Lung (tissue), 12 donors: ENCODE results near the gene ZNF830. TPM values are rescaled to one million over a fixed set of nuclear protein-coding genes. Genes with fewer than 3 reads are reported as not detected.
"Not testable (repeated sequence)": the region's sequence is repeated elsewhere in the genome, so short reads cannot be mapped to it uniquely, and the experiment has no call there.

Experiments used
- ATAC-seq: fragments of 200-7000 bp; cut with Tn5 transposase; one replicate; pipeline ENCODE4 v1.9.1; 2020; ENCODE audit warnings: moderate number of reproducible peaks; ENCODE audit not compliant: insufficient read depth, low FRiP score
- DNase-seq, 3 donors: peaks; one replicate each; pipeline ENCODE4 v3.0.0-alpha.2; 2013 to 2017
- H3K27ac ChIP-seq, 2 donors: one replicate each; pipeline ENCODE4 v1.5.1; 2013; ENCODE audit warnings: mild to moderate bottlenecking in 2 of 2, moderate library complexity in 2 of 2, control low read depth in 1 of 2, inconsistent platforms in 1 of 2, low read depth in 1 of 2, low read length in 1 of 2
- H3K27me3 ChIP-seq, 3 donors: one replicate each; pipeline ENCODE4 v1.5.1; 2013; ENCODE audit warnings: low read length in 2 of 3; ENCODE audit not compliant: control insufficient read depth in 3 of 3, insufficient read depth in 3 of 3
- H3K36me3 ChIP-seq, 4 donors: one replicate each; pipeline ENCODE4 v1.5.1; 2013; ENCODE audit warnings: low read length in 4 of 4, mild to moderate bottlenecking in 1 of 4, moderate library complexity in 1 of 4; ENCODE audit not compliant: control insufficient read depth in 4 of 4, insufficient read depth in 4 of 4
- H3K4me1 ChIP-seq, 5 donors: one replicate each; pipeline ENCODE4 v1.5.1; 2013; ENCODE audit warnings: low read length in 5 of 5, mild to moderate bottlenecking in 2 of 5, moderate library complexity in 1 of 5; ENCODE audit not compliant: control insufficient read depth in 5 of 5, insufficient read depth in 5 of 5
- H3K4me3 ChIP-seq: one replicate; pipeline ENCODE4 v1.5.1; 2013; ENCODE audit warnings: mild to moderate bottlenecking, control low read depth, moderate library complexity
- H3K9ac ChIP-seq, 2 donors: one replicate each; pipeline ENCODE4 v1.5.1; 2013; ENCODE audit warnings: low read length in 2 of 2, control low read depth in 1 of 2; ENCODE audit not compliant: insufficient read depth in 1 of 2
- H3K9me3 ChIP-seq, 4 donors: one replicate each; pipeline ENCODE4 v1.5.1; 2013; ENCODE audit warnings: low read length in 3 of 4, mild to moderate bottlenecking in 1 of 4, moderate library complexity in 1 of 4; ENCODE audit not compliant: control insufficient read depth in 4 of 4, insufficient read depth in 3 of 4
- WGBS, 2 donors: extraction: QIAGEN DNeasy Blood & Tissue Kit; methylation state at CpG; one replicate each; pipeline ENCODE4 v1.1.7; 2013; 5-methylcytosine and 5-hydroxymethylcytosine counted together
- polyA plus RNA-seq, 2 donors: library from polyadenylated mRNA; stranded (reverse); fragments of 200-250 nt; gene quantifications; one replicate each; pipeline ENCODE4 v1.2.1, GENCODE V29; 2013
- total RNA-seq, 2 donors: library from RNA; depleted of rRNA in 1 of 2; stranded (reverse); fragments of >200 nt in 1 of 2; gene quantifications; one replicate each; pipeline ENCODE4 v1.2.1, GENCODE V29; 2014 to 2021
- TF ChIP-seq, protein P1 (sequence below): IDR thresholded peaks from 2 replicates; pipeline ENCODE4 v1.5.1; 2012; ENCODE audit warnings: mild to moderate bottlenecking; ENCODE audit errors: control extremely low read depth, extremely low read depth
- donor health status: control.
- donor health status: control.
- donor health status: Bipolar disorder and iron deficiency.
- donor health status: healthy.
- donor health status: DM: yes; HTN: yes; CAD: no.

ZNF830 gene
- total and polyA plus RNA-seq, 4 donors, result 7.8 to 13.2 (median 11.8) TPM

DNA sequence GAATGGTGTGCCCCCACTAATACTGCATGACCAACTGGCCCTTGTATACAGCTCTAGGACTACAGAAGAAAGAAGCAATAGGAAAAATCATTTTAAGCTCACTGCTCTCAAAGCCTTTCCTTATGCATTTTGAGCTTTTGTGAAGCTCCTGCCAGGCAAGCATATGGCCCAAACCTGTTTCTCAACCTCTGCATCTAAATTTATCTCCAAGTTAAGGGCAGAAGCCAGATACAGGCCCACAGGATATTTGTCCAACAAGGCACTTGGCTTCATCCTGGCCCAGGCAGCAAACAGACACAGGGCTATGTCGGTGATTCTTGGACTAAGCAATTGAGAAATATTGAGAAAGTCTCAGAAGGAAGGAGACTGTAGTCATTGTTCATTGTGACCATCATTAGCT lies 44.0 kb upstream of the ZNF830 start:
- TF ChIP-seq, protein P1, sequence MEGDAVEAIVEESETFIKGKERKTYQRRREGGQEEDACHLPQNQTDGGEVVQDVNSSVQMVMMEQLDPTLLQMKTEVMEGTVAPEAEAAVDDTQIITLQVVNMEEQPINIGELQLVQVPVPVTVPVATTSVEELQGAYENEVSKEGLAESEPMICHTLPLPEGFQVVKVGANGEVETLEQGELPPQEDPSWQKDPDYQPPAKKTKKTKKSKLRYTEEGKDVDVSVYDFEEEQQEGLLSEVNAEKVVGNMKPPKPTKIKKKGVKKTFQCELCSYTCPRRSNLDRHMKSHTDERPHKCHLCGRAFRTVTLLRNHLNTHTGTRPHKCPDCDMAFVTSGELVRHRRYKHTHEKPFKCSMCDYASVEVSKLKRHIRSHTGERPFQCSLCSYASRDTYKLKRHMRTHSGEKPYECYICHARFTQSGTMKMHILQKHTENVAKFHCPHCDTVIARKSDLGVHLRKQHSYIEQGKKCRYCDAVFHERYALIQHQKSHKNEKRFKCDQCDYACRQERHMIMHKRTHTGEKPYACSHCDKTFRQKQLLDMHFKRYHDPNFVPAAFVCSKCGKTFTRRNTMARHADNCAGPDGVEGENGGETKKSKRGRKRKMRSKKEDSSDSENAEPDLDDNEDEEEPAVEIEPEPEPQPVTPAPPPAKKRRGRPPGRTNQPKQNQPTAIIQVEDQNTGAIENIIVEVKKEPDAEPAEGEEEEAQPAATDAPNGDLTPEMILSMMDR, result no peak
- Histone ChIP-seq H3K4me3 (no peak overlapping the region), H3K9ac (no peak overlapping the region), H3K27me3 (no peaks in the 10 kb centered on the region), H3K9me3 (no peaks in the 10 kb centered on the region), H3K36me3 (no peaks in the 10 kb centered on the region), H3K4me1 (no peaks in the 10 kb centered on the region), H3K27ac (no peak overlapping the region)
- WGBS, 2 donors, result 89 to 90% methylated on average over 1 of the region's 1 CpG
- ATAC-seq, result no peak
- no peak for DNase-seq

DNA sequence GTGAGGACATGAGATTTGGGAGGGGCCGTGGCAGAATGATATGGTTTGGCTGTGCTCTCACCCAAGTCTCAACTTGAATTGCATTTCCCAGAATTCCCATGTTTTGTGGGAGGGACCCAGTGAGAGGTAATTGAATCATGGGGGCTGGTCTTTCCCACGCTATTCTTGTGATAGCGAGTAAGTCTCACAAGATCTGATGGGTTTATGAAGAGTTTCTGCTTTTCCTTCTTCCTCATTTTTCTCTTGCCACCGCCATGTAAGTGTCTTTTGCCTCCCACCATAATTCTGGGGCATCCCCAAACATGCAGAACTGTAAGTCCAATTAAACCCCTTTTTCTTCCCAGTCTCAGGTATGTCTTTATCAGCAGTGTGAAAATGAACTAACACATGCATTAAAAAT lies 40.7 kb upstream of the ZNF830 start:
- TF ChIP-seq, protein P1, result no peak
- Histone ChIP-seq H3K27me3 (no peaks in the 10 kb centered on the region), H3K27ac (no peak overlapping the region), H3K4me1 (no peaks in the 10 kb centered on the region), H3K9ac (no peak overlapping the region), H3K36me3 (no peaks in the 10 kb centered on the region), H3K9me3 (no peaks in the 10 kb centered on the region), H3K4me3 (no peak overlapping the region)
- DNase-seq, result no peak
- ATAC-seq, result no peak
- WGBS, 2 donors, result 85 to 87% methylated on average over 4 of the region's 4 CpGs

DNA sequence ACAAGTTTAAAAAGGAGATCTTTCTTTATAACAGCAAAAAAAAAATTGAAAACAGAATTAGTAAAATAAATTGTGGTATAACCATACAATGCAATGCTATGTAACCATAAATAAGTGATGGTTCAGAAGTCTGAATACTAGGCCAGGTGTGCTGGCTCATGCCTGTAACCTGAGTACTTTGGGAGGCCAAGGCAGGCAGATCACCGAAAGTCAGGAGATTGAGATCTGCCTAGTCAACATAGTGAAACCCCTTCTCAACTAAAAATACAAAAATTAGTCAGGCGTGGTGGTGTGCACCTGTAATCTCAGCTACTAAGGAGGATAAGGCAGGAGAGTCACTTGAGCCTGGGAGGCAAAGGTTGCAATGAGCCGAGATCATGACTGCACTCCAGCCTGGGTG lies 34.7 kb upstream of the ZNF830 start:
- ATAC-seq (no peak), DNase-seq (no peak)
- Histone ChIP-seq H3K9me3 (no peaks in the 10 kb centered on the region), H3K27me3 (no peaks in the 10 kb centered on the region), H3K36me3 (no peaks in the 10 kb centered on the region), H3K4me1 (no peaks in the 10 kb centered on the region), H3K27ac (no peak overlapping the region), H3K9ac (no peak overlapping the region), H3K4me3 (no peak overlapping the region)
- WGBS, 2 donors, result 94 to 96% methylated on average over 3 of the region's 3 CpGs
- TF ChIP-seq, protein P1, result no peak

DNA sequence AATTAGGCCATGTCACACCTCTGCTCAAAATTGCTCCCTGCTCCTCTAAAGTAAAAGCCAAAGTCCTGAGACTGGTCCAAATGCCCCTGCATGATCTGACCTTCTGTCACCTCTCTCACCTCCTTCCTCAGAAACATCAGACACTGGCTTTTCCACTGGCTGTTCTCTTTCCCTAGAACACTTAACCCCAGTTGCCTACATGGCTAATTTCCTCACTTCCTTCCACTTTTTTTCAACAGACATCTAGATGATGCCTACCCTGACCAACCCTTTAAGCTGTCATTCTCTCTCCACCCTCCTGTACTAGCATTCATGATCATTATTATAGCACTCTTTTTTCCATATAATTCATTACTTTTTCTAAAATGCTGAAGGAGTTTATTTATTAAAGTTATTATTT lies 31.1 kb upstream of the ZNF830 start:
- TF ChIP-seq, protein P1, result no peak
- H3K27me3 ChIP-seq, result no peaks in the 10 kb centered on the region
- H3K9ac ChIP-seq, result no peak overlapping the region
- no peaks in the 10 kb centered on the region for H3K4me1 ChIP-seq
- no peaks in the 10 kb centered on the region for H3K36me3 ChIP-seq
- no peak overlapping the region for H3K27ac ChIP-seq
- no peak overlapping the region for H3K4me3 ChIP-seq
- DNase-seq, result no peak
- ATAC-seq, result no peak
- no peaks in the 10 kb centered on the region for H3K9me3 ChIP-seq

DNA sequence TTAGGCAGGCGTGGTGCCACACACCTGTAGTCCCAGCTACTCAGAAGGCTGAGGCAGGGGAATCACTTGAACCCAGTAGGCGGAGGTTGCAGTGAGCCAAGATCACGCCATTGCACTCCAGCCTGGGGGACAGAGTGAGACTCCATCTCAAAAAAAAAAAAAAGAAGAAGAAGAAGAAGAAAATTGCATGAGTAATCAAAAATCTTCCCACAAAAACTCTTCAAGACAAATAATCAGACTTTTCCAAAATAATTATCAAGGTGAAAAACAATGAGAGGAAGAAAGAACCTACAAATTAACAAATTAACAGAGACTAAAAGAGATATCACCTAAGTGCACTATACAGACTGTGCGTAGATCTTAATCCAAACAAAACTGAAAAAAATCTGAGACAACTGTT lies 10.6 kb upstream of the ZNF830 start:
- H3K9me3 ChIP-seq, DNase-seq, H3K4me3 ChIP-seq, H3K27ac ChIP-seq, H3K36me3 ChIP-seq, H3K4me1 ChIP-seq, H3K27me3 ChIP-seq, ATAC-seq, H3K9ac ChIP-seq: not testable (repeated sequence)
- WGBS, 2 donors, result 94 to 100% methylated on average over 4 of the region's 4 CpGs
